NCI-H524 treated with DMSO at 0.1 percent for 48 hours (cell line): ENCODE measurements around the gene CDK5RAP3.

Source experiments
- DNase-seq: peaks from one replicate; lab custom pipeline; 2025; lab: John Stamatoyannopoulos, UW

Gene CDK5RAP3

DNA sequence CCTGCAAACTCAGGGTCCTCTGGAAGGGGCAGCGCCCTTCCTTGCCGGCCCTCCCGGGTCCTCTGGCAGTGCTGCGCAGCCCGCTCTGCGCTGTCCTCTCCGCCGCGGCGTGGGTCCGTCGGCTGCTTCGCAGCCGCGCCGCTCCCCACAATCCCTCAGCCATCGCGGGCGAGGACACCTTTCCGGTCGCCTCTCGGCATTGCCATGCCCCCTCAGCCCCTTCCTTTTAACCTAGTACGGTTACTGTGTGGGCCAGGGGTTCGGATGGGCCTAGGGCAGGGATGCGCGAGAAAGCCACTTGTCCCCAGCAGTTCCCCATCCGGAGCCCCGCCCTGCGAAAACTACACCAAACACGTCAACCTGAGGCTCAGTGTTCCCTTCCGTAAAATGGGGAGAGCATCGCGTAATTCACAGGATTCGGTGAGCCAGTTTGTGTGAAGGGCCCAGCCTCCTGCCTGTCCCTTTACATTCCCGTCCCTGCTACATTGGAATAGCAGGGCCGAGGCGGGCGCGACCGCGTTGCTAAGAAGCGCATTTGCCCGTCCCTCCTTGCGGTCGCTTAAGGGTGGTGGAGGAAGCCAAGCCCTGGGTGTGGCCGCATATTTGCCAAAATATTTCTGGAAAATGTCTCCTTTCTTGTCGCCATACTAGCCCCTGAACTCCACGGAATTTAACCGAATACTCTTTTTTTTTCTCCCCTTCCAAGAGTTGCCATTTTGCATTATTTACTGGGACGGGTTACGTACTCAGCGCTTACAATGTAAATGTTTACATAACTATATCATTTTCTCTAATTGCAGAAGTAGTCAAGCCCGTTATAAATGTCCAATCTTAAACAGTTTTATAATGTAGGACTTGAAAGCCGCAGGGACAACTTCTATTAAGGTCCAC lies 53.5 kb downstream of the CDK5RAP3 start:
- DNase-seq, result no peak

DNA sequence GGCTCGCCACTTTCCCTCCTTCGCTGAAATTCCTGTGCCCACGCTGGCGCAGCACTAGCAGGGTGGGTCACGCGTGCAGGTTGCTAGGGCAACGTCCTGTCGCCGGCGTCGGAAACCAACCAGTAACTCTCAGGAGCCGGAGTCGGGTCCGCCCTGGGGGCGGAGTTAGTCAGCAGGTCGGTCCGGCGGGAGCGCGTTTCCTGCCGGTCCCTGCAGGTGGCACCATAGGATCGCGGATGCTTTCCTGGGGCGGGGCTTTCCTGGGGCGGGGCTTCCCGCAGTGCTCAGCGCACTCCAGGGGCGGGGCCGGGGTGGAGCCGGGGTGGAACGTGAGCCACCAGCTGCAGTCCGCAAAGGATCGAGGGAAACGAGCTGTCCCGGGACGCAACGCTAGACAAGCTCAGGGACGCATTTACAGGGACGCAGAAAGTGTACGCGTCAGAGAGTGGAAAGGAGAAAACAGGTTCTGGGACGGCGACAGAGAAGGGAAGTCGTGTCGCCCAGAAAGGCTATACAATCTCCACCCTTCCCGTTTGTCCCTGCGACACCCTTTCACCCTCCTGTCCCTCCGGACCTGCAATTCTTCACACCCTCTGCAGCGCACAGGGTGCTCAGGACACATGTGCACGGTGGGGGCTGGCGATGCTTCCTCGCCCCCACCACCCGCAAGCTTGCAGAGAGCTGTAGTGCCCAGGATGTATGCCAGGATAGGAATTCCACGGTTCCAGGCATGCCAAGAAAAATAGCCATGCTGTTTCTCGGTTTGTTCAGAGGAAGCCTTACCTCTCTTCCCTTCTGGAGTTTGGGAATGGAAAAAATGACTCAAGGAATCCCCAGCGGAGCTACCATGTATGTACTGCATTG lies 54.4 kb downstream of the CDK5RAP3 start:
- peak; percentile 80 for DNase-seq

DNA sequence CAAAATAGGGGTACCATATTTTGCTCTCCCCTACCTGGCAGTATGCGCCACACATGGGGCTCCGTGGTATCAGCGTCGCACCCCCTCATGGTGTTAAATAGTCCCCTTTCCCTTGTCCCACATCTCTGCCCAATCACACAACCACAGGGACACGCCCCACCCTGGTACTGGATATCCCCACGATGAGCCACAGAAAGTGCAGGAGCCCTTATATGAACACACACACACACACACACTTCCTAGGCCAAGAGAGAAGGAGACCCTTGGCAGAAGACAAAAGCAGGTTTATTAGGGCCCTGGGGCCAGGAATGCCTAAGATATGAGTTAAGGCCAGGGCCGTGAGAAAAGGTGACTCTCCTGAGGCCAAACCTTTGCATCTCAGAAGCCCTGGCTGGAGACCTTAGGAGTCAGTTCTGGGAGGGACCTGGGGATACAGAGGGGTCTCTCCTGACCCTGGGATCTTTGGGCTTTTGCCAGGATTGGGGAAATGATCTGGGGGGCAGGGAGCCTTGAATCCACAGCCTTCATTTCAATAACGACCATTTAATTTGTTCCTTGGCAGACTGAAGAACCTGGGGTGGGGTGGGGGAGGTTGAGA lies 55.1 kb downstream of the CDK5RAP3 start:
- no peak for DNase-seq

DNA sequence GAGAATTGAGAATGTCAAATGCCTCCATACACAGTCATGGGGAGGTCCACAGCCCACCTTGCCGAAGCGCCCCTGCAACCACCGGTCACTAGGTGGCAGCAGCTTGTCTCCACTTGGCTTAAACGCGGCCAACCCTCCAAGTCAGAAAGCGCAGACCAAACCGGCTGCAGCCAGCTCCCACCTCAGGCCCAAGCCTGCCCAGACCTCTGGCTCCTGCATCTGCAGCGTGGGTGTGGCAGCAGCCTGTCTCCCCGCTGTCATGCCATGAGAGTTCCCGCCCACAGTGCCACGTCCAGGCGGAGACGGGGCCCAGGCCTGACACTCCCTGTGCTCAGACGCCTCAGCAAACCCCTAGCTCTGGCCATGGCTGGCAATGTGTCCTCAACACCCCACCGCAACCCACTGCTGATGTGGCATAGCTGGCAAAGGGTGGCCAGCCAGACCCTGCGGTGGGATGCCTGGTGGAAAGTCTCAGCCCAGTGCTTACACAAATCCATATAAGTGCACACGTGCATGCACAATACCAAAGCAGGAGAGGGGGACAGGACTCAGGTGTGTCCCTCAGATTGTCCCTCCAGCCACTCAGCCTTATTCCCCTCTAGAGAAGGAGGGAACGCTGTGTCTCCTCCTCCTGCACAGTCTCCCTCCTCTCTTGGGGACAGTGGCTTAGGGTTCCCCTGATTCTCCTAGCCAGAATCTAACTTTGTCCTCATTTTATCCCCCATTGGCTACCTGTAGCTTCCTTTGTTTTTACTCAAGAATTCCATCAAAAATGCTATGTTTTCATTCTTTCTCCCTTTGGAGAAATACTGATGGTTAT lies 55.8 kb downstream of the CDK5RAP3 start:
- DNase-seq, result peak; percentile 46

DNA sequence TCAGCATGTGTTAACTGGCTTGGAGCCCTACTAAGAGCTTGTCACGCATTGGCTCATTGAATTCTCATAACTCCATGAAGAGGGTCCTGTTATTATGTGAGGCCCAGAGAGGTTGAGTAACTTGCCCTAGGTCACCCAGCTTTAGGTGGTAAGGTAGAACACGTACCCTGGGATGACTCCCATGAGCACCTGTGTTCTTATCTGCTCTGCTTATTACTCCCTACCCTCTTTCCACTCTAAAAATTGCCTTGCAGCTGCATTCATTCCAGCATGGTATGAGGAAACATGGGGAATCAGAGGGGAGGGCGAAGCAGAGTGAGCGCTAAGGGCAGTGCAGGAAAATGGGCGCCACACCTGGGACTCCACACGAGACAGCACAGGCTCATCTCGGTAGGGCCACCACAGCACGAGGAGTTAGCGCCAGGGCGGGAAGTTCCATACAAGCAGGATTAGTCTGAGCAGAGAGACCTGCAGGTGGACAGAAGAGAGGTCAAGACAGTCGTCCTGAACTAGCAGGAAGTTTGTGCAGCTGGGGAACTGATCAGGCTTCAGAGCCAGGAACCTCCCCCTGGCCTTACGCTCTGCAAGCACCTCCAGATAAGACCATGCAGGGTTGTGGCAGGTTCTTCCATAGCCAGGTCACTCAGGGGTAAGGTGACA lies 56.5 kb downstream of the CDK5RAP3 start:
- no peak for DNase-seq

DNA sequence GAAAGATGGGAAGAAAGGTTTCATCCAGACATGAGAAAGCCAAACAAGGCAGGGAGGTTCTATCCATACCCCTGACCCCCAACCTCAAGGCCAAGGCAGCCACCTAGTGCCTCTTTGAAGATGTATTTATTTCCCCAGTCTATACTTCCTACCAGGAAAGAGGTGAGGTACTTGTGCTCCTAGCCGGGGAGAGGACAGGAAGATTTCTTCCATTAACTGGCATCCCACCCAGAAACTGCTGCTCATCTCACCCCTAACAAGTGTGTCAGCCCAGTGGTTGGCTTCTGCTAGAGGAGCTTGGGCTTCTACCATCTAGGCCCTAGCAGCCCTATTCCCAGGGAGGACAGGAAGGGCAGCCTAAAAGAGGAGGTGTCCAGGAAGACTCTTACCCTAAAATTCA lies 57.8 kb downstream of the CDK5RAP3 start:
- no peak for DNase-seq

DNA sequence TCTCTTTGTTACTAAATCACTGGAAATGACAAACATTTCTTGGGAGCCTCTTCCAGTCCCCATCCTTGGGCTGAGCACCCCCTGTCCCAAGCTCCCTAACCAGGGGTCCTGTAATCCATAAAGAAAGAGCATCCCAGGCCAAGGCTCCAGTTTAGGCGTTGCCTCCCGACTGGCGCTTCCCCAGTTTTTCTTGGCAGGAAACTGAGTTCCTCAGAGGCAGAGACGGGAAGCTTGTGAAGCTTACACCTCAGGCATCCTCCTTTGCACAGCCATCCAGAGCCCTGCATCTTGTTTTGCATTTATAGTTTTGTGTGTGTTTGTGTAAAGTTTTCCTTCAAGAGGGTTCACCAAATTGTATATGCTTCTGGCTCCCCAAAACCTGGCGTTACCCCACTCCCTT lies 59.6 kb downstream of the CDK5RAP3 start:
- DNase-seq, result no peak
